ENCODE measurements around the gene CDS2. TPM values are rescaled to one million over a fixed set of nuclear protein-coding genes. Genes with fewer than 3 reads are reported as not detected.

CDS2 gene
- total RNA-seq, 4 donors from 2014 or later, result 31.3 to 49.6 (median 38.4) TPM

- TF ChIP-seq CTCF (IDR thresholded peaks at IDR 0.05; ENCODE audit: low read depth), result no peak
These were observed 42.0 kb downstream of the CDS2 start for GRCh38 chr20:5168651-5169396.

- TF ChIP-seq CTCF (IDR thresholded peaks at IDR 0.05; ENCODE audit: low read depth), result no peak
These were observed 43.5 kb downstream of the CDS2 start for GRCh38 chr20:5170341-5170740.

GRCh38 chr20:5171064-5171789 lies 44.4 kb downstream of the CDS2 start:
- no peak for TF ChIP-seq CTCF (IDR thresholded peaks at IDR 0.05; ENCODE audit: low read depth)

- no peak for TF ChIP-seq CTCF (IDR thresholded peaks at IDR 0.05; ENCODE audit: low read depth)
These were observed 45.0 kb downstream of the CDS2 start for GRCh38 chr20:5171790-5172164.

- no peak for TF ChIP-seq CTCF (IDR thresholded peaks at IDR 0.05; ENCODE audit: low read depth)
These were observed 45.4 kb downstream of the CDS2 start for GRCh38 chr20:5172167-5172601.

GRCh38 chr20:5172903-5173463 lies 46.2 kb downstream of the CDS2 start:
- no peak for TF ChIP-seq CTCF (IDR thresholded peaks at IDR 0.05; ENCODE audit: low read depth)

- no peak for TF ChIP-seq CTCF (IDR thresholded peaks at IDR 0.05; ENCODE audit: low read depth)
These were observed 46.9 kb downstream of the CDS2 start for GRCh38 chr20:5173751-5174150.

All from subcutaneous adipose tissue (tissue), 4 donors.